HG02588 (cell line): ENCODE measurements around the gene SYP.
"Not testable (repeated sequence)": the region's sequence is repeated elsewhere in the genome, so short reads cannot be mapped to it uniquely, and the experiment has no call there.

Source experiments
- ATAC-seq: cut with Tn5 transposase; IDR thresholded peaks from one replicate; pipeline ENCODE4 v1.9.1; 2021; ENCODE audit warnings: mild to moderate bottlenecking, moderate library complexity; ENCODE audit not compliant: unreplicated experiment

SYP gene

GRCh38 chrX:49190821-49191573 lies 9.0 kb downstream of the SYP start:
- ATAC-seq, result peak; percentile 91

- ATAC-seq, result no peak
These were observed 10.4 kb downstream of the SYP start for GRCh38 chrX:49189606-49190005.

- no peak for ATAC-seq
These were observed 11.4 kb downstream of the SYP start for GRCh38 chrX:49188468-49189076.

- no peak for ATAC-seq
These were observed 12.5 kb downstream of the SYP start for GRCh38 chrX:49187526-49187925.

GRCh38 chrX:49187028-49187394 lies 13.0 kb downstream of the SYP start:
- no peak for ATAC-seq

GRCh38 chrX:49186125-49187027 lies 13.6 kb downstream of the SYP start, which contains the start of gene PRICKLE3:
TSS of gene PRICKLE3 (minus strand) at chrX:49186373. CDS start at chrX:49186297, 76 bp downstream.
- peak; percentile 23 for ATAC-seq

- peak; percentile 50 for ATAC-seq
These were observed 15.4 kb downstream of the SYP start for GRCh38 chrX:49184294-49185281.

GRCh38 chrX:49183701-49184281 lies 16.2 kb downstream of the SYP start:
- ATAC-seq, result no peak

GRCh38 chrX:49179358-49179757 lies 20.6 kb downstream of the SYP start:
- ATAC-seq, result no peak

- no peak for ATAC-seq
These were observed 21.5 kb downstream of the SYP start for GRCh38 chrX:49178537-49178936.

- ATAC-seq, result no peak
These were observed 22.0 kb downstream of the SYP start for GRCh38 chrX:49177873-49178480.

GRCh38 chrX:49177338-49177833 lies 22.6 kb downstream of the SYP start:
- ATAC-seq, result no peak

GRCh38 chrX:49176421-49177326 lies 23.3 kb downstream of the SYP start:
- no peak for ATAC-seq

GRCh38 chrX:49175435-49176274 lies 24.3 kb downstream of the SYP start:
- ATAC-seq, result no peak

- ATAC-seq, result no peak
These were observed 25.3 kb downstream of the SYP start for GRCh38 chrX:49174723-49175122.

GRCh38 chrX:49173544-49173943 lies 26.4 kb downstream of the SYP start:
- ATAC-seq, result not testable (repeated sequence)

GRCh38 chrX:49172280-49172780 lies 27.7 kb downstream of the SYP start:
- peak; percentile 71 for ATAC-seq
